Panc1 (cell line): ENCODE measurements around the gene SUGP1. TPM values are rescaled to one million over a fixed set of nuclear protein-coding genes. Genes with fewer than 3 reads are reported as not detected.
A peak's percentile ranks its signal among the peaks of the same experiment; 100 is the strongest.

Experiments used
- ATAC-seq: fragments of 200-7000 bp; cut with Tn5 transposase; 2 replicates; pipeline ENCODE4 v1.9.1; 2020; ENCODE audit warnings: mild to moderate bottlenecking, moderate library complexity
- BruUV-seq: library from RNA; stranded (reverse); fragments of 400-500 nt; replicated peaks from 2 replicates; lab custom pipeline; 2021; lab: Mats Ljungman, UMichigan
- CTCF ChIA-PET: fragments of 300-600 bp; sonication (Branson Sonifier 250); formaldehyde crosslinking; loops from one replicate; lab custom pipeline; 2022; ENCODE audit warnings: antibody characterized with exemption; lab: Charles Lee
- POLR2A ChIA-PET: fragments of 300-600 bp; sonication (Branson Sonifier 250); formaldehyde crosslinking; loops from one replicate; lab custom pipeline; 2022; ENCODE audit warnings: antibody characterized with exemption; lab: Charles Lee
- DNase-seq: peaks from one replicate; pipeline ENCODE4 v3.0.0-alpha.2; 2010; ENCODE audit warnings: low read depth, low spot score
- H3K27ac ChIP-seq: 2 replicates; pipeline ENCODE4 v1.5.1; 2011; ENCODE audit warnings: mild to moderate bottlenecking, low read length, inconsistent platforms
- H3K27me3 ChIP-seq: fragments of 200-500 bp; sonication (Bioruptor generic); 2 replicates; pipeline ENCODE4 v1.6.0; 2014; ENCODE audit warnings: low read length, inconsistent platforms; ENCODE audit not compliant: control insufficient read depth, insufficient read depth
- H3K36me3 ChIP-seq: fragments of 200-500 bp; sonication (Bioruptor generic); 2 replicates; pipeline ENCODE4 v1.5.1; 2014; ENCODE audit warnings: inconsistent platforms, mild to moderate bottlenecking, low read length, moderate library complexity; ENCODE audit not compliant: control insufficient read depth, insufficient read depth
- H3K4me1 ChIP-seq: 2 replicates; pipeline ENCODE4 v1.5.1; 2011; ENCODE audit warnings: inconsistent platforms, mild to moderate bottlenecking, low read length, moderate library complexity; ENCODE audit not compliant: control insufficient read depth, insufficient read depth
- H3K4me3 ChIP-seq, 2 experiments: 2 replicates each; pipeline ENCODE4 v1.5.1; 2011 to 2012; ENCODE audit warnings: low read depth in 2 of 2, low read length in 2 of 2, mild to moderate bottlenecking in 2 of 2, inconsistent platforms in 1 of 2, moderate library complexity in 1 of 2
- H3K9me3 ChIP-seq: fragments of 200-500 bp; sonication (Bioruptor generic); 2 replicates; pipeline ENCODE4 v1.5.1; 2014; ENCODE audit warnings: low read depth, mild to moderate bottlenecking, inconsistent platforms, low read length, moderate library complexity; ENCODE audit not compliant: control insufficient read depth, insufficient read depth
- CTCF ChIP-seq: fragments of 450-650 bp; IDR thresholded peaks from 2 replicates; pipeline ENCODE4 v1.5.1; 2017; ENCODE audit warnings: mild to moderate bottlenecking
- POLR2AphosphoS5 ChIP-seq: IDR thresholded peaks from 2 replicates; pipeline ENCODE4 v1.6.1; 2012; ENCODE audit warnings: mild to moderate bottlenecking, low read depth, low read length, moderate library complexity
- SIN3A ChIP-seq: IDR thresholded peaks from 2 replicates; pipeline ENCODE4 v1.6.1; 2012; ENCODE audit warnings: low read depth, mild to moderate bottlenecking, low read length, moderate library complexity, borderline replicate concordance; ENCODE audit not compliant: insufficient read depth
- TCF7L2 ChIP-seq: IDR thresholded peaks from 2 replicates; pipeline ENCODE4 v1.6.1; 2011; ENCODE audit warnings: mild to moderate bottlenecking, low read depth, low read length, inconsistent platforms
- in situ Hi-C: cut with HindIII; loops from 2 replicates; pipeline ENCODE4 v1.10.0; 2016; ENCODE audit warnings: low sequenced_read_pairs, low pct_unique_long_range_greater_than_20kb
- intact Hi-C: fragments of 100-400 bp; cut with micrococcal nuclease; formaldehyde crosslinking; loops from one replicate; pipeline ENCODE4 v1.10.0; 2022; ENCODE audit not compliant: unreplicated experiment
- total RNA-seq: library from RNA; stranded (reverse); gene quantifications from one replicate; pipeline ENCODE4 v1.2.1, GENCODE V29; 2021; ENCODE audit not compliant: unreplicated experiment
- TF ChIP-seq, protein P1 (sequence below), 2 experiments: IDR thresholded peaks; 2 replicates each; pipeline ENCODE4 v1.6.1; 2011 to 2012; ENCODE audit warnings: low read depth in 2 of 2, control low read depth in 1 of 2, low read length in 1 of 2, mild to moderate bottlenecking in 1 of 2, moderate library complexity in 1 of 2; ENCODE audit not compliant: insufficient read depth in 1 of 2

SUGP1 gene
- total RNA-seq, 1 experiment from 2014 or later, result 41.5 TPM

DNA sequence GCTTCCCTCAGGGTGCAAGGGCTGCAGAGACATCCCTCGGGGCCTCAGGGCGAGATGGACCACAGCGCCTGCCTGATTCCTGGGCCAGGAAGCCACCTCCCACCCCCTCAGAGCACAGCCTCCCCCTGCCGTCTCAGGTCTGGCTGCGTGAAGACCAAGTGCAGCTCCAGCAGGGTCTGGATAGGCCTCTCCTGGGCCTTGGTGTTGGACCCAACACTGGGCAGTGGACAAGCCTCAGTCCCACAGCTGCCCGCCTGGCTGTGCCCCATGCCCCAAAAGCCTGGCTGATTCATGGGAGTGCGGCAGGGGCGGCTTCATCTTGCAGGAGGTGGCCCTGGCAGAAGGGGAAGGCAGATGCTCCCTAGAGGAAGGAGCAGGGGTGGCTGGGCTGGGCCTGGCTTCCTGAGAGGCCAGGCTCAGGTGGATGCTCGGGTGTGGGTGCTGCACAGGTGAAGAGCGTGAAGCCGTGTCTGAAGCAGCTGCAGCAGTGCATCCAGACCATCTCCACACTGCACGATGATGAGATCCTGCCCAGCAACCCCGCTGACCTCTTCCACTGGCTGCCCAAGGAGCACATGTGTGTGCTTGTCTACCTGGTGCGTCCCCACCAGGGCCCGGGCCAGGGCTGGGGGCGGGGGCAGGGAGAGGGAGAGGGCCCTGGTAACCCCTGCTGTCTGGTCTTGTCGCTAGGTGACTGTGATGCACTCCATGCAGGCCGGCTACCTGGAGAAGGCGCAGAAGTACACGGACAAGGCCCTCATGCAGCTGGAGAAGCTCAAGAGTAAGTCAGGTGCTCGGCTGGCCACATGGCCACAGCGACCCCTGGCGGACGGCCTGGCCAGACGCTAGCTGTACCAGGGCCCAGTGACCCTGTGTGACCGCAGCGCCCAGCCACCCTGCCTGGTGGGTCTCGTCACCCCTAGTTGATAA lies 22.0 kb upstream of the SUGP1 start:
- no peak overlapping the region for H3K4me3 ChIP-seq
- no peaks in the 10 kb centered on the region for H3K9me3 ChIP-seq
- H3K4me1 ChIP-seq, result no peaks in the 10 kb centered on the region
- H3K27me3 ChIP-seq, result no peaks in the 10 kb centered on the region
- POLR2A ChIA-PET, result interaction anchor here (0.5 kb wide), 1 partner anchor 477 kb away, joined by 5 read pairs; no protein-coding TSS in a partner anchor
- CTCF ChIA-PET, result interaction anchor here (0.5 to 1.6 kb wide), 7 partner anchors 10 to 275 kb away, joined by 3 to 16 read pairs (median 3); no protein-coding TSS in a partner anchor
- BruUV-seq, result no TSS peak
- H3K27ac ChIP-seq, result no peak overlapping the region
- TF ChIP-seq TCF7L2, result no peak
- TF ChIP-seq CTCF, result peak; percentile 94
- H3K36me3 ChIP-seq, result no peaks in the 10 kb centered on the region; the same call in none of the 2 replicates
- in situ Hi-C loops, result no loop called here
- intact Hi-C loops, result no loop called here
- DNase-seq (no peak), ATAC-seq (peak; percentile 94)

DNA sequence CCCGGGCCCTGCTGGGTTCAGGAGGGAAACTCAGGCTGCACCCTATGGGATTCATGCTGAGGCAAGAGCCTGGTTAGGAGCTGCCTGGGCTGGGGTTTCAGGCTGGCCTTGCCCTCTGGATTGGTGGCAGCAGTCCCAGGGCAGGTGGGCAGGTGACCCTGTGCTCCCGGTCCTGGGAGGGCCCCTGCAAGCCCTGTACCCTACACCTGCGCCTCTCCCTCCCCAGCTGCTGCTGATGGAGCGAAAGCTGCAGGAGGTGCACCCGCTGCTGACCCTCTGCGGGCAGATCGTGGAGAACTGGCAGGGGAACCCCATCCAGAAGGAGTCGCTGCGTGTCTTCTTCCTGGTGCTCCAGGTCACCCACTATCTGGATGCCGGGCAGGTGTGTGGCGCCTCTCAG lies 20.7 kb upstream of the SUGP1 start:
- no peaks in the 10 kb centered on the region for H3K9me3 ChIP-seq
- in situ Hi-C loops (no loop called here), intact Hi-C loops (no loop called here)
- POLR2A ChIA-PET, result no interaction called here
- ATAC-seq (no peak), DNase-seq (no peak)
- no peaks in the 10 kb centered on the region for H3K27me3 ChIP-seq
- no peak for TF ChIP-seq POLR2AphosphoS5
- TF ChIP-seq CTCF, result no peak
- no peak for TF ChIP-seq SIN3A
- TF ChIP-seq TCF7L2, result no peak
- TF ChIP-seq, protein P1, sequence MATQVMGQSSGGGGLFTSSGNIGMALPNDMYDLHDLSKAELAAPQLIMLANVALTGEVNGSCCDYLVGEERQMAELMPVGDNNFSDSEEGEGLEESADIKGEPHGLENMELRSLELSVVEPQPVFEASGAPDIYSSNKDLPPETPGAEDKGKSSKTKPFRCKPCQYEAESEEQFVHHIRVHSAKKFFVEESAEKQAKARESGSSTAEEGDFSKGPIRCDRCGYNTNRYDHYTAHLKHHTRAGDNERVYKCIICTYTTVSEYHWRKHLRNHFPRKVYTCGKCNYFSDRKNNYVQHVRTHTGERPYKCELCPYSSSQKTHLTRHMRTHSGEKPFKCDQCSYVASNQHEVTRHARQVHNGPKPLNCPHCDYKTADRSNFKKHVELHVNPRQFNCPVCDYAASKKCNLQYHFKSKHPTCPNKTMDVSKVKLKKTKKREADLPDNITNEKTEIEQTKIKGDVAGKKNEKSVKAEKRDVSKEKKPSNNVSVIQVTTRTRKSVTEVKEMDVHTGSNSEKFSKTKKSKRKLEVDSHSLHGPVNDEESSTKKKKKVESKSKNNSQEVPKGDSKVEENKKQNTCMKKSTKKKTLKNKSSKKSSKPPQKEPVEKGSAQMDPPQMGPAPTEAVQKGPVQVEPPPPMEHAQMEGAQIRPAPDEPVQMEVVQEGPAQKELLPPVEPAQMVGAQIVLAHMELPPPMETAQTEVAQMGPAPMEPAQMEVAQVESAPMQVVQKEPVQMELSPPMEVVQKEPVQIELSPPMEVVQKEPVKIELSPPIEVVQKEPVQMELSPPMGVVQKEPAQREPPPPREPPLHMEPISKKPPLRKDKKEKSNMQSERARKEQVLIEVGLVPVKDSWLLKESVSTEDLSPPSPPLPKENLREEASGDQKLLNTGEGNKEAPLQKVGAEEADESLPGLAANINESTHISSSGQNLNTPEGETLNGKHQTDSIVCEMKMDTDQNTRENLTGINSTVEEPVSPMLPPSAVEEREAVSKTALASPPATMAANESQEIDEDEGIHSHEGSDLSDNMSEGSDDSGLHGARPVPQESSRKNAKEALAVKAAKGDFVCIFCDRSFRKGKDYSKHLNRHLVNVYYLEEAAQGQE (IDR thresholded peaks at IDR 0.05; ENCODE audit: insufficient read depth in 1 of 2, low read depth in 2 of 2, low read length in 1 of 2), result no peak
- CTCF ChIA-PET, result no interaction called here
- H3K27ac ChIP-seq, result no peak overlapping the region
- no peaks in the 10 kb centered on the region; the same call in 1 of the 2 replicates for H3K36me3 ChIP-seq
- no TSS peak for BruUV-seq
- H3K4me1 ChIP-seq, result no peaks in the 10 kb centered on the region
- H3K4me3 ChIP-seq, result no peak overlapping the region
